Keratinocyte (primary cell): ENCODE measurements around the gene BMAL2. TPM values are rescaled to one million over a fixed set of nuclear protein-coding genes. Genes with fewer than 3 reads are reported as not detected.

ENCODE experiments used
- DNase-seq: peaks from one replicate; pipeline ENCODE4 v3.0.0-alpha.2; 2011; ENCODE audit warnings: low read depth, missing footprints, low spot score
- FAIRE-seq: peaks from 2 replicates; lab custom pipeline; 2011; peaks lifted over from hg19 to GRCh38; lab: Jason Lieb, UNC
- H2AFZ ChIP-seq: 2 replicates; pipeline ENCODE4 v1.6.0; 2012; ENCODE audit warnings: low read length, control low read depth, inconsistent platforms; ENCODE audit not compliant: control insufficient read depth
- H3K27ac ChIP-seq: 2 replicates; pipeline ENCODE4 v1.5.1; 2011; ENCODE audit warnings: low read length; ENCODE audit not compliant: control insufficient read depth, insufficient read depth
- H3K27me3 ChIP-seq: 3 replicates; pipeline ENCODE4 v1.6.0; 2011; ENCODE audit warnings: low read length; ENCODE audit not compliant: control insufficient read depth, insufficient read depth; ENCODE audit errors: extremely low read depth
- H3K36me3 ChIP-seq, 2 experiments: 2 replicates in 1 of 2; 3 replicates in 1 of 2; pipeline ENCODE4 v1.5.1; 2011; ENCODE audit warnings: low read length in 2 of 2, mild to moderate bottlenecking in 1 of 2; ENCODE audit not compliant: control insufficient read depth in 2 of 2, insufficient read depth in 2 of 2; ENCODE audit errors: extremely low read depth in 1 of 2
- H3K4me1 ChIP-seq: 3 replicates; pipeline ENCODE4 v1.5.1; 2011; ENCODE audit warnings: low read length; ENCODE audit not compliant: control insufficient read depth, insufficient read depth; ENCODE audit errors: extremely low read depth
- H3K4me2 ChIP-seq: 3 replicates; pipeline ENCODE4 v1.6.0; 2011; ENCODE audit warnings: low read depth, low read length; ENCODE audit not compliant: control insufficient read depth, insufficient read depth; ENCODE audit errors: extremely low read depth
- H3K4me3 ChIP-seq, 3 experiments: fragments of 200-600 bp in 1 of 3; sonication (generic) in 1 of 3; 2 replicates in 2 of 3; 3 replicates in 1 of 3; pipeline ENCODE4 v1.5.1; 2011 to 2016; ENCODE audit warnings: low read length in 3 of 3, mild to moderate bottlenecking in 3 of 3, control low read depth in 2 of 3, inconsistent platforms in 1 of 3, low read depth in 1 of 3, mixed read lengths in 1 of 3, mixed run types in 1 of 3, moderate library complexity in 1 of 3; ENCODE audit not compliant: control insufficient read depth in 2 of 3, insufficient read depth in 2 of 3; ENCODE audit errors: extremely low read depth in 1 of 3
- H3K79me2 ChIP-seq: 2 replicates; pipeline ENCODE4 v1.6.0; 2012; ENCODE audit warnings: low read length; ENCODE audit not compliant: control insufficient read depth, insufficient read depth
- H3K9ac ChIP-seq: 3 replicates; pipeline ENCODE4 v1.6.0; 2011; ENCODE audit warnings: low read length; ENCODE audit not compliant: control insufficient read depth, insufficient read depth; ENCODE audit errors: extremely low read depth
- H3K9me1 ChIP-seq: 3 replicates; pipeline ENCODE4 v1.6.0; 2011; ENCODE audit warnings: low read length; ENCODE audit not compliant: control insufficient read depth, insufficient read depth; ENCODE audit errors: extremely low read depth
- H3K9me3 ChIP-seq: 2 replicates; pipeline ENCODE4 v1.5.1; 2012; ENCODE audit warnings: low read depth, low read length; ENCODE audit not compliant: control insufficient read depth
- H4K20me1 ChIP-seq: 3 replicates; pipeline ENCODE4 v1.6.0; 2011; ENCODE audit warnings: low read length; ENCODE audit not compliant: control insufficient read depth, insufficient read depth; ENCODE audit errors: extremely low read depth
- EZH2 ChIP-seq: IDR thresholded peaks from one replicate; pipeline ENCODE4 v1.6.1; 2012; ENCODE audit warnings: inconsistent platforms, mild to moderate bottlenecking, low read length, moderate library complexity
- dilution Hi-C: fragments of 300-500 bp; cut with MboI; formaldehyde crosslinking; loops from one replicate; pipeline ENCODE4 v1.7.0; 2020; ENCODE audit warnings: low sequenced_read_pairs; ENCODE audit not compliant: extremely low pct_ligation_motif_present
- polyA plus RNA-seq, 5 experiments: library from polyadenylated mRNA; depleted of rRNA in 3 of 5; stranded (reverse) in 3 of 5; stranded (forward) in 1 of 5; unstranded in 1 of 5; fragments of >200 nt; gene quantifications; 1 replicate in 1 of 5; 2 replicates in 3 of 5; 3 replicates in 1 of 5; pipeline versions ENCODE4 v1.2.1 to v1.2.3, GENCODE V29; 2011 to 2012; ENCODE audit warnings: missing spikeins in 2 of 5, low read depth in 1 of 5, low replicate concordance in 1 of 5
- TF ChIP-seq, protein P1 (sequence below), 3 experiments: IDR thresholded peaks in 1 of 3; conservative IDR thresholded peaks in 1 of 3; optimal IDR thresholded peaks in 1 of 3; 2 replicates in 2 of 3; 3 replicates in 1 of 3; pipeline versions ENCODE3 to v1.5.1; 2011; ENCODE audit warnings: low read length in 3 of 3, mild to moderate bottlenecking in 3 of 3, moderate library complexity in 2 of 3, control low read depth in 1 of 3, inconsistent platforms in 1 of 3; ENCODE audit not compliant: insufficient read depth in 2 of 3; ENCODE audit errors: extremely low read depth in 1 of 3

The BMAL2 gene
- polyA plus RNA-seq, 1 donor (not counting 4 experiments of a cell fraction or from before 2014, with no cell fraction given), result 33.6 TPM

DNA sequence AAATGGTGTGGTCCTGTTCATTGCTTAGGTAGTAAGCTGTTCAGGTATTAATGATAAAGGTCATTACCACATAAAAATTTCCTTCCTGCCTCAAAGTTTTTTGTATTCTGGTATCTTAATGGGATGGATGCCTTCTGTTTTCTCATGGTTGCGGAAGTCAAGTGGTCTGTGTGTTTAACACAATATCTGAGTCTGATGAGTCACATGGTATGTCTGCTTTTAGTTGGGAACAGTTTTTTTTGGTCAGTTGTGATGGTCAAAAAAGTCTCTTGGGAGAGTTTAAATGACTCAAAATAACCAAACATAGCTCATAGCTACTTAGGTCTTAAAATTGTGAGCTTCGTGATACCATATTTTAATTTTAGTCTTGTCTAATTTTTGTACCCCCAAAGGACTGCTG is 47.9 kb upstream of the BMAL2 start:
- FAIRE-seq (no peak), DNase-seq (no peak)
- Histone ChIP-seq H3K79me2 (no peaks in the 10 kb centered on the region), H3K9me3 (no peaks in the 10 kb centered on the region), H3K36me3 (no peaks in the 10 kb centered on the region), H3K4me2 (no peak overlapping the region), H3K4me3 (no peak overlapping the region), H3K9ac (no peak overlapping the region), H4K20me1 (no peaks in the 10 kb centered on the region), H3K9me1 (peaks cover 2% of the 10 kb centered on the region), H3K27me3 (no peaks in the 10 kb centered on the region), H3K4me1 (no peaks in the 10 kb centered on the region), H2AFZ (no peak overlapping the region), H3K27ac (no peak overlapping the region)
- dilution Hi-C loops, result no loop called here
- no peak for TF ChIP-seq EZH2
- TF ChIP-seq, protein P1, sequence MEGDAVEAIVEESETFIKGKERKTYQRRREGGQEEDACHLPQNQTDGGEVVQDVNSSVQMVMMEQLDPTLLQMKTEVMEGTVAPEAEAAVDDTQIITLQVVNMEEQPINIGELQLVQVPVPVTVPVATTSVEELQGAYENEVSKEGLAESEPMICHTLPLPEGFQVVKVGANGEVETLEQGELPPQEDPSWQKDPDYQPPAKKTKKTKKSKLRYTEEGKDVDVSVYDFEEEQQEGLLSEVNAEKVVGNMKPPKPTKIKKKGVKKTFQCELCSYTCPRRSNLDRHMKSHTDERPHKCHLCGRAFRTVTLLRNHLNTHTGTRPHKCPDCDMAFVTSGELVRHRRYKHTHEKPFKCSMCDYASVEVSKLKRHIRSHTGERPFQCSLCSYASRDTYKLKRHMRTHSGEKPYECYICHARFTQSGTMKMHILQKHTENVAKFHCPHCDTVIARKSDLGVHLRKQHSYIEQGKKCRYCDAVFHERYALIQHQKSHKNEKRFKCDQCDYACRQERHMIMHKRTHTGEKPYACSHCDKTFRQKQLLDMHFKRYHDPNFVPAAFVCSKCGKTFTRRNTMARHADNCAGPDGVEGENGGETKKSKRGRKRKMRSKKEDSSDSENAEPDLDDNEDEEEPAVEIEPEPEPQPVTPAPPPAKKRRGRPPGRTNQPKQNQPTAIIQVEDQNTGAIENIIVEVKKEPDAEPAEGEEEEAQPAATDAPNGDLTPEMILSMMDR (optimal IDR thresholded peaks at IDR 0.05 in 1 of 3, IDR thresholded peaks at IDR 0.05 in 1 of 3, conservative IDR thresholded peaks at IDR 0.05 in 1 of 3; ENCODE audit: extremely low read depth in 1 of 3, insufficient read depth in 2 of 3, low read length in 3 of 3), result no peak

DNA sequence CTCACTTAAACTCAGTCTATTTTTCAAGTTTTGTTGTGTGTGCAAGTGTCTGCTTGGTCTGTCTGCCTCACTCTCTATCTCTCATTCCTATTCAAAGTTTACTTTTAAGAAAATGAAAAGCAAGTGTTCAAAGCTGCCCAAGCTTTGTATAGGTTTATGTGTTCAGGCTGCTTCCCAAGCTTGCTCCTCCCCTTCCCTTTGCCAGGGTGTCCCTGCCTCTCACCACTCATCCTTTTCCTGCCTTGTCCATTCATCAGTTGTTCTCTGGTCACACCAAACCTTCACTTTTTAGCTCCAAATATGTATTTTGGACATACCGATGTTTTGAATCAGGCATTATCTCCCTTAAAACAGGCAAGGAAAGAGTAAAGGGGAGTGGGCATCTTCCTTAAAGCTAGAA is 47.2 kb upstream of the BMAL2 start:
- Histone ChIP-seq H3K36me3 (no peaks in the 10 kb centered on the region), H3K27ac (no peak overlapping the region), H4K20me1 (no peaks in the 10 kb centered on the region), H3K79me2 (no peaks in the 10 kb centered on the region), H2AFZ (no peak overlapping the region), H3K9me1 (peaks cover under 1% of the 10 kb centered on the region), H3K9me3 (no peaks in the 10 kb centered on the region), H3K4me2 (no peak overlapping the region), H3K9ac (no peak overlapping the region), H3K4me3 (no peak overlapping the region), H3K4me1 (no peaks in the 10 kb centered on the region), H3K27me3 (no peaks in the 10 kb centered on the region)
- FAIRE-seq (peak; percentile 44), DNase-seq (no peak)
- dilution Hi-C loops, result no loop called here
- TF ChIP-seq EZH2, result no peak
- TF ChIP-seq, protein P1 (optimal IDR thresholded peaks at IDR 0.05 in 1 of 3, IDR thresholded peaks at IDR 0.05 in 1 of 3, conservative IDR thresholded peaks at IDR 0.05 in 1 of 3; ENCODE audit: extremely low read depth in 1 of 3, insufficient read depth in 2 of 3, low read length in 3 of 3), result no peak
